NCI-H510A treated with DMSO at 0.1 percent for 48 hours (cell line): Measurements from ENCODE around the gene ADAMTS9.

ENCODE experiments used
- DNase-seq: peaks from one replicate; lab custom pipeline; 2025; lab: John Stamatoyannopoulos, UW

Gene ADAMTS9

GRCh38 chr3:64687781-64688604 is at the start of gene ADAMTS9:
Gene ADAMTS9, minus strand, starts transcription at chr3:64688000. Its CDS starts 343 bp downstream, at chr3:64687657.
- peak; percentile 2 for DNase-seq

GRCh38 chr3:64732576-64732975 is 44.8 kb upstream of the ADAMTS9 start:
- DNase-seq: no peak

- DNase-seq: no peak
These were observed 42.9 kb upstream of the ADAMTS9 start for GRCh38 chr3:64730681-64731080.

- no peak for DNase-seq
These were observed 41.2 kb upstream of the ADAMTS9 start for GRCh38 chr3:64728994-64729393.

GRCh38 chr3:64728428-64728827 is 40.6 kb upstream of the ADAMTS9 start:
- no peak for DNase-seq

- DNase-seq: no peak
These were observed 38.8 kb upstream of the ADAMTS9 start for GRCh38 chr3:64726414-64727090.

- DNase-seq: no peak
These were observed 31.2 kb upstream of the ADAMTS9 start for GRCh38 chr3:64718976-64719375.

GRCh38 chr3:64717872-64718613 is 30.2 kb upstream of the ADAMTS9 start:
- no peak for DNase-seq

GRCh38 chr3:64717411-64717810 is 29.6 kb upstream of the ADAMTS9 start:
- no peak for DNase-seq

- DNase-seq: no peak
These were observed 28.4 kb upstream of the ADAMTS9 start for GRCh38 chr3:64716110-64716710.

- no peak for DNase-seq
These were observed 27.6 kb upstream of the ADAMTS9 start for GRCh38 chr3:64715211-64715982.

- no peak for DNase-seq
These were observed 20.7 kb upstream of the ADAMTS9 start for GRCh38 chr3:64708456-64708855.

GRCh38 chr3:64705946-64706345 is 18.1 kb upstream of the ADAMTS9 start:
- no peak for DNase-seq

- DNase-seq: no peak
These were observed 9.1 kb upstream of the ADAMTS9 start for GRCh38 chr3:64696896-64697295.

GRCh38 chr3:64694114-64694513 is 6.3 kb upstream of the ADAMTS9 start:
- no peak for DNase-seq

- DNase-seq: no peak
These were observed 5.2 kb upstream of the ADAMTS9 start for GRCh38 chr3:64693031-64693430.

- DNase-seq: no peak
These were observed 3.3 kb upstream of the ADAMTS9 start for GRCh38 chr3:64691051-64691450.

GRCh38 chr3:64687086-64687780 is 567 bp downstream of the ADAMTS9 start:
- no peak for DNase-seq

GRCh38 chr3:64686446-64686908 is 1.3 kb downstream of the ADAMTS9 start:
- peak; percentile 3 for DNase-seq

GRCh38 chr3:64685800-64686445 is 1.9 kb downstream of the ADAMTS9 start:
- peak; percentile 6 for DNase-seq
